Ecto neural progenitor cell (in vitro differentiated cells): ENCODE results near the gene LTBP4.
A peak's percentile ranks its signal among the peaks of the same experiment; 100 is the strongest.

Experiments used
- DNase-seq: peaks from one replicate; pipeline ENCODE4 v3.0.0-alpha.2; 2018; ENCODE audit warnings: low spot score

The LTBP4 gene

DNA sequence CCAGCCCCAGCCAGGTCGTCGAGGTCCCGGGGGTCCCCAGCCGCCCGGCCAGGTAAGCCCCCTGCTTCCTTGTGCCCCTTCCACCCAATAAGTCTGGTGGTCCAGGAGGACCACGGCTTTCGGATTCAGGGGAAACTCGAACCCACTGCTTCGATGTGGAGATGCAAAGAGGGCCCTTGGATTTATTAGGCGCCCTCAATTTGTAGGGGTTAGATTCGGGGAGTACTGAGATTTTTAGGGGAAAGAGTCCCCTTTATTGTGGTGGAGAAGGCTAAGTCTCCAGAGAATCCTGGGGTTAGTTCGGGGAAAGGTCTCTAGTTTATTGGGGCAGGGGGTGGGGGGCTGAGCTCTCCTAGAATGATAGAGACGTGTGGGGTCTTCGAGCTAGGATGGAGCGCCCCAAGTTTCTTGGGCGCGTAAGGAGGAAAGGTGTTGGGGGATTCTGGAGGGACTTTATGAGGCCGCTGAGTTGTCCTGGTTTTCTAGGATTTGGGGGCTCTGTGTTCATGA is 3.8 kb upstream of the LTBP4 start:
- no peak for DNase-seq

DNA sequence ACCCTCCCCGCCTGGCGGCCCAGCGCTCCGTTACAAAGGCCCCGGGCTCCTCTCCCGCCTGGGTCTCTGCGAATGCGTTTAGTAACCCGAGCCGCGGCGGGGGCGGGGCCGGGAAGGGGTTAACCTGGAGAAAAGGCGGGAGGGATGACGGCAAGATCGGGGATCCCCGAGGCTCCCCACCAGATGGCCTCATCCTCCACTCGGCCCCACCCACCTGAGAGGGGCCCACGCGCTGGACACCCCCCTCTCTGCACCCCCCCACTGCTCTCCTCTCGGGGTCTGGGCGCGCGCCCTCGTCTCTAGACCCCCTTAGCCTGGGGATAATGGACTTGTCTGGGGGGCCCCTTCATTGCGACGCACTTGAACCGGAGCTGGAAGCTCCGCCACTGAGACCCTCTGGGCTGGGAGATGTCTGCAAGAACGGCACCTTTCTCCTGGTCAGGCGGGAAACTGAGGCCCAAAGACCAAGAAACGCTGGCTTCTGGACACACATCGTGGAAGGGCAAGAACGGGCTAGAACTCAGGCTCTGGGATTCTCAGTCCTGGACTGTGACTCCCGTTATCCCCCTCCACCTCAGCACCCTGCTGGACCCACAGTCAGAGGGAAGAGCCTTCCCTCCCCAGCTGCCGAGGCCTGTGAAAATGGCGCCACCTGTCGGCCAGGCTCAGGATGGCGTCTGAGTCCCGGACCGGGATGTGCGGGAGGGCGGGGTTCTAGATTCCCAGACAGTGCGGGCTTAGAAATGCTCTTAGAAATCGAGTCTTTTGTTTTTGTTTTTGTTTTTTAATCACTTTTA is 2.9 kb upstream of the LTBP4 start:
- DNase-seq = peak; percentile 93

GRCh38 chr19:40598918-40599307 is 2.3 kb upstream of the LTBP4 start:
- peak; percentile 52 for DNase-seq

DNA sequence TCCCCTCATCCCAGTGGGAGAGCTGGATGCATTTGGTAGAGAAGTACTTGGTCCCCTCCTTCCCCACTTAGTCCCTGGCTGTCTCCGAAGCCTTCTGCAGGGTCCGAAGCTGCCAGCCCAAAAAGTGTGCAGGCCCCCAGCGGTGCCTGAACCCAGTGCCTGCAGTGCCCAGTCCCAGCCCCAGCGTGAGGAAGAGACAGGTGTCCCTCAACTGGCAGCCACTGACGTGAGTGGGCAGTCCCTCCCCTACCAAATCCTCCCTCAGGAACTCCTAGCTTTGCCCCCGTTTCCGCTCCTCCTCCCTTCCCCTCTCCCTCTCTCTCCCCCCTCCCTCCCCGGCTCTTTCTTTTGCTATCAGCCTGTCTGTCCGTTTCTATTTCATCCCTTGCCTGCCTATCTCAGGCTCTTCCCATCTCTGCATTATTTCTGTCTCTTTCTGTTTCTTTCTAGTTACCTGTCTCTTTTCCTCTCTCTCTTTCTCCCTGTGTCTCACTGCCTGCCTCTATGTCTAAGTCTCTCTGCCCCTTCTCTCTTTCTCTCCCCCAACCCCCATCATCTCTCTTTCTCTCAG is 1.8 kb upstream of the LTBP4 start:
- peak; percentile 51 for DNase-seq

DNA sequence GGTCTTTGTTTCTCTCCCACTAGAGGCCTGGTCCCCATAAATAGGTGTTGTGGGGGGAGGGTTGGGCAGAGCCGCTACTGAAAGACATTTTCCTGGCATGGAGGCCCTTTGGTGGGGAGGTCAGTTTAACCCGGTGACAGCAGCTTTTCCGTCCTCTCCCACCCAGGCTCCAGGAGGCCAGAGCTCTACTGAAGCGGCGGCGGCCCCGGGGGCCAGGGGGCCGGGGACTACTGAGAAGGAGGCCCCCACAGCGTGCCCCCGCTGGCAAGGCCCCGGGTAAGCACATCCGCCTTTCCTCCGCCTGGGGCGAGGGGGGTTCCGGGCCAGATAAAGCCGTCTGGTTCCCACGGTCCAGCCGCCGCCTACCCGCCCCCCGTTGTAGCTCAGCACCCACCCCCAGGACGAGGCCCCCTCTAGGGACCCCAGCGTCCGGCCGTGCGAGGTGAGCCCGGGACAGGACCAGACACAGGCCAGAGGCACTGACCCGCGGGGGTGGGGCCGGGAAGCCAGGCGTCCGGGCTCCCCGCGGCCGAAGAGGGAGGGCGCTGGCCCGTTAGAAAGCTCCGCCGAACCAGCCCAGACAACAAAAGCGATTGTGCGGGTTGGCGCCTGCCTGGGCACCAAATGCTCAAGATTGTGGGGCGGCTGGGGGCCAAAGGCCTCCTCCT is 1.1 kb upstream of the LTBP4 start:
- peak; percentile 50 for DNase-seq

DNA sequence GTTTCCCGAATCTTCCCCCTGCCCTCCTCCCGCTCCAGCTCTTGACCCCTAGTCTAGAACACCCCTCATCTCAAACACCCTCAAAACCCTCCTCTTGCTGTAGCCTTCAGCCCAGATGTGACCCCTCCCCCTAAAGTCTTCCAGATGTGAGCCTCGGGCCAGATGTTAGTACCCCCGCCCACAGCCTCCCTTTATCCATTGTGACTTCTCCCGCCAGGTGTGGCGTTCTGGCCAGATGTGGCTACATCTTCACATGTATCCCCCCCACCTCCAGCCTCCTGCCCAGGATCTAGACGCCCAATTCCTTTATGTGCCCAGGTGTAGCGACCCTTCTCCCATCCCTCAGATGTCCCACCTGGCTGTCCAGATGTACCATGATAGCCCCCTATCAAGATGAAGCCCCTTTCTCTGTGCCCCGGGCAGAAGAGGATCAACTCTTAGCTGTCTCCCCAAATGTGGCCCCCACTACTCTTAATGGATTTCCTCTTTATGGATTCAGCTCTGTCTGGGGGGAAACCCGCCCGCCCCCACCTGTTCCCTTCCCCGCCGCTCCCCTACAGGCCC is 517 bp upstream of the LTBP4 start:
- peak; percentile 51 for DNase-seq

GRCh38 chr19:40603071-40603388 is 1.9 kb downstream of the LTBP4 start:
- no peak for DNase-seq

- DNase-seq = peak; percentile 98
These were observed 2.4 kb downstream of the LTBP4 start for GRCh38 chr19:40603389-40604170.

- no peak for DNase-seq
These were observed 3.0 kb downstream of the LTBP4 start for GRCh38 chr19:40604171-40604646.

GRCh38 chr19:40604647-40605215 is 3.6 kb downstream of the LTBP4 start:
- no peak for DNase-seq

DNA sequence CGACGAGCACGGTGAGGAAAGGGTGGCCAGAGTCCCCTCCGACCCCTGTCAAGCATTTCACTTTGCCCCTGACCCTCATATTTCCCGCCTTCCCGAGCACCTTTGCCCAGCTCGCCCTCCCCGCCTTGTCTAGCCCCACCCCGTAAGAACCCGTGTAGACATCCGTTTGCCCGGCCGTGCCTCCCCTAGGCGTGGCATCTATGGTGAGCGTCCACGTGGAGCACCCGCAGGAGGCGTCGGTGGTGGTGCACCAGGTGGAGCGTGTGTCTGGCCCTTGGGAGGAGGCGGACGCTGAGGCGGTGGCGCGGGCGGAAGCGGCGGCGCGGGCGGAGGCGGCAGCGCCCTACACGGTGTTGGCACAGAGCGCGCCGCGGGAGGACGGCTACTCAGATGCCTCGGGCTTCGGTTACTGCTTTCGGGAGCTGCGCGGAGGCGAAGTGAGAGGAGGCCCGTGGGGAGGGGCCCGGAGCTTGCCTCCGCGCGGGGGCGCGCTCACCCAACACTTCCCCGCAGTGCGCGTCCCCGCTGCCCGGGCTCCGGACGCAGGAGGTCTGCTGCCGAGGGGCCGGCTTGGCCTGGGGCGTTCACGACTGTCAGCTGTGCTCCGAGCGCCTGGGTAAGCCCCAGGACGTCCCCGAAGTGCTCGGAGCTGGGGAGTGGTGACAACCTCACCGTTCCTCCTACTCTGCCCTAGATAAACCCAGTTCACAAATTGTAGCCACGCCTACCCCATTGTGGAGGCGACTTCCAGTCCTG is 4.2 kb downstream of the LTBP4 start:
- peak; percentile 73 for DNase-seq

DNA sequence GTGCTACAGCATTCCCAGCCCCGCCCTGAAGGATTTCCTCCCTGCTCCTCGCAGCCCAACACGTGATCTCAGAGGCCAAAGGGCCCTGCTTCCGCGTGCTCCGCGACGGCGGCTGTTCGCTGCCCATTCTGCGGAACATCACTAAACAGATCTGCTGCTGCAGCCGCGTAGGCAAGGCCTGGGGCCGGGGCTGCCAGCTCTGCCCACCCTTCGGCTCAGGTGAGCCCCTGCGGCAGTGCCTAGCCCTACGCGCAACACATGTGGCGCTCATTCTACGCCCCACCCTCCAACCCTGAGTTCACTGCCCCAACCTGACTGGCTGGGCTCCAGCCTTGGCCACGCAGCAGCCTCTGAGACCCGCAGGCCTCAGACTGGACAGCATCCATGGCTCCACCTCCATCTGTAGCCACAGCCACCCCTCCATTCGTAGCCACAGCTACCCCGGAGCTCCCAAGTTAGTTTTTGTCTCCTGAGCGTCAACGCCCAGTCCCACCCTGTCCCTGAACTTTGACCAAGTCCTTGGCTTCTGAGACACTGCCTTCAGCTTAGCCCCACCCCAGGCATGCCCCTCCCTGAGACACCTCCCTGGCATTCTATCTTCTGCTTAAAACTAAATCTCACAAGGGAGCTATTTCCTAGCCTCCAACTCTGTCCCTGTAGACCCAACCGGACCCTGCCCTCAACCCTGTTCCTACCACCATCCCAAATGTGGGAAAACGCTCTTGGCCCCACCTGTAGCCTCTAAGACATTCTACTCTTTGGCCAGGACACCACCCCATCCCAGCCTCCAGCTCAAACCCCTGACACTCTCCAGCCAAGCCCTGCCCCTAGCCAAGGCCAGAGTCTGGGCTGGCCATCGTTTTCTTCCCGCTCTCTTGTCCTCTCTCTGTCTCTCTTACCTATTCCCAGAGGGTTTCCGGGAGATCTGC is 6.4 kb downstream of the LTBP4 start:
- DNase-seq = no peak

DNA sequence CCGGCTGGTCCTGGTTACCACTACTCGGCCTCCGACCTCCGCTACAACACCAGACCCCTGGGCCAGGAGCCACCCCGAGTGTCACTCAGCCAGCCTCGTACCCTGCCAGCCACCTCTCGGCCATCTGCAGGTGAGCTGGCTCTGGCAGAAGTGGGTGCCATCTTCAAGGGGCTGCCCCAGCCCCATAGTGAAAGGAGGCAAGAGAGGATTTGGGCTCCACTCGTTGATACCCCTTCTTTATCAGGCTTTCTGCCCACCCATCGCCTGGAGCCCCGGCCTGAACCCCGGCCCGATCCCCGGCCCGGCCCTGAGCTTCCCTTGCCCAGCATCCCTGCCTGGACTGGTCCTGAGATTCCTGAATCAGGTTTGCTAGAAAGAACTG is 7.1 kb downstream of the LTBP4 start:
- no peak for DNase-seq

DNA sequence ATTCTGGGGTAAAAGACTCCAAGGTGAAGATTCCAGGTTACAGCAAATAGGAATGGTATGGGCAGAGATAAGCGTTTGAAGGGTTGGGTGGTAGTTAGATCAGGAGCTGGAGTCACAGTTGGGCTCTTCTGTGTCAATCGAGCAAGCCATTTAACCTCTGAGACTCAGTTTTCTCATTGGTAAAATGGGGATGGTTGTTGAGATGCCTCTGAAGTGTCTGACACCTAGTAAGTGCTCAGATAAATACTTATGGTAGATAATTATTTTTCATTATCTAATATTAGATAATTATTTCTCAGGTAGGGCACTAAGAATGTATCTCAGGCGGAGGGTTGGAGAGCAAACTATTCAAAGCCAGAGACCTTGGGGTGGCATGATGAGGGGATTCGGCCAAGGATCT is 7.8 kb downstream of the LTBP4 start:
- no peak for DNase-seq

DNA sequence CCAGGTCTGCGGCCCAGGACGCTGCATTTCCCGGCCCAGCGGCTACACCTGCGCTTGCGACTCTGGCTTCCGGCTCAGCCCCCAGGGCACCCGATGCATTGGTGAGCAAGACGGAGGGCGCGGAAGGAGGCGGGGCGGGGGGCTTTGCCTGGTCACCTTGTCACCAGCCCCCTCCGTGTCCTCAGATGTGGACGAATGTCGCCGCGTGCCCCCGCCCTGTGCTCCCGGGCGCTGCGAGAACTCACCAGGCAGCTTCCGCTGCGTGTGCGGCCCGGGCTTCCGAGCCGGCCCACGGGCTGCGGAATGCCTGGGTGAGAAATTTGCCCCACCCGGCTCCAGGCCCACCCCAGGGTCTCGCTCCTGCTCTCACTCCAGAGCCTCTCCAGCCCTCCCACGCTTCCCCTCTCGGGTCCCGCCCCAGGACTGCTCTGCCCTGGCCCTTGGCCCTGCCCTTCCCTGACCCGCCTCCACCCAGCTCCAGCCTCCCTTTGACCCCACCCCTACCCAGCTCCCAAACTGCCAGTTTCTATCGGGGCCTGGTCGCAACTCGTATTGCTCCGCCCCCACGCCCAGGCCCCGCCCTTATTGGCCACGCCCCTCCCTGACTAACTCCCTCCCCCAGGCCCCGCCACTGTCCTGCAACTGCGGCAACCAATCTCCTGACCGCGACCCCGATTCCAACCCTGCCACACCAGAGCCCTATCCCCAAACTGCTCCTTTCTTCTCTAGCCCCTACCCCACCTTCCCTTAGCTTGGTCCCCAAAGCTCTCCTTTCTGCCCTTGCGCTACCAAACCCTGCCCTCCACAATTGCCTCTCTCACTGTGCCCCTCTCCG is 8.6 kb downstream of the LTBP4 start:
- peak; percentile 94 for DNase-seq

DNA sequence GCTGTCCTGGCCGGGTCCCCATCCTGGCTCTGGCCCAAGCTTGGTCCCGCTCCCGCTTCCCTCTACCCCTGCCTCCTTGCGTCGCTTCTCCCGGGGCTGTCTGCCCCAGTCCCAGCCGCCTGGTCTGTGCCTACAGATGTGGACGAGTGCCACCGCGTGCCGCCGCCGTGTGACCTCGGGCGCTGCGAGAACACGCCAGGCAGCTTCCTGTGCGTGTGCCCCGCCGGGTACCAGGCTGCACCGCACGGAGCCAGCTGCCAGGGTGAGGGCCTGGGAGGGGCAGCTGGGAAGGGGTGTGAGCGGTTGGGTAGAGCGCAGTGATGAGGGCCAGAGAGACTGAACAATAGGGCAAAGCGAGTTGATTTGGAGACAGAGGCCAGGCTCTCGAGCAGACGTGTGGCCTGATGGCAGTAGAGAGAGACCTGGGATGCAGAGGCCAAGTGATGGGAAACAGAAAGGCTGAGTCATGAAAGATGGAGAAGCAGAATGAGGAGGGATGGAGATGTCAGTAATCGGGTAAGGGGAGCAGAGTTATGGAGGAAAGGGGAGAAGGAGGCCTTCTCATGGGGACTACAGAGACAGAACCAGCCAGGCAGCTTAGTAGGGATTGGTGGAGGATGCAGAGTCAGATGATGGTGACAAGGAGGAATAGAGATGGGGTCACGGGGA is 9.4 kb downstream of the LTBP4 start:
- no peak for DNase-seq

GRCh38 chr19:40611096-40611495 is 9.9 kb downstream of the LTBP4 start:
- DNase-seq = peak; percentile 47
